ENCODE data around the gene QPRT. TPM values are rescaled to one million over a fixed set of nuclear protein-coding genes. Genes with fewer than 3 reads are reported as not detected.
A peak's percentile ranks its signal among the peaks of the same experiment; 100 is the strongest.
"Not testable (repeated sequence)": the region's sequence is repeated elsewhere in the genome, so short reads cannot be mapped to it uniquely, and the experiment has no call there.

Gene QPRT
- polyA plus RNA-seq, 3 donors = 2.1 to 4.7 (median 3.9) TPM

DNA sequence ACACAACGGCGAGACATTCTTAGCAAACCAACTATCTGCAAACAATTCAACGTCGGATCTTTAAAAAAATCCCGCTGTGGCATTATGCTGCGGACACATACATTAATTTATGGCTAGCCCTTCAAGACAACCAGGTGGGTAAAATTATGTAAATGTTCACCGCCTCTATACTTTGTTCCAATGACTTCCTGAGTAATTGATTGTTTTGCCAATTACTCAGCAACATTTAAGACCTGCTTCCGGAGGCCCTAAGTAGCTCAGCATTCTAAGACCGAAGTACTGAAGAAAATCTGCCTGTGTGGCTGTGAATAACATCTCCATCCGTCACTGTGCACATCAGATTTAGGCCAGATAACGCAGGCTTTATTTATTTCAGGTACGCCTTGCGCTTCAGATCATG lies 23.3 kb downstream of the QPRT start:
- peak overlapping the region; percentile 59 for H2AFZ ChIP-seq (ENCODE audit: insufficient read depth, low read depth, low read length, poor library complexity, severe bottlenecking)
- no peaks in the 10 kb centered on the region for H4K20me1 ChIP-seq (ENCODE audit: insufficient read depth, low read length)
- peaks cover 7 to 19% of the 10 kb centered on the region in 2 donors for H3K4me1 ChIP-seq (ENCODE audit: control insufficient read depth in 1 of 2, insufficient read depth in 2 of 2, low read length in 2 of 2)
- H3K79me2 ChIP-seq (ENCODE audit: insufficient read depth, low read length) = no peaks in the 10 kb centered on the region
- Mint-ChIP-seq H3K4me1 (peaks cover 23% of the 10 kb centered on the region), H3K36me3 (no peaks in the 10 kb centered on the region), H3K9me3 (peaks cover 8 to 25% (median 19%) of the 10 kb centered on the region in 7 donors), H3K27me3 (ENCODE audit: low read depth in 3 of 3) (peaks cover 19 to 27% (median 25%) of the 10 kb centered on the region in 3 donors), H3K4me3 (peak overlapping the region in 1 of 2 donors; percentile 61), H3K27ac (peak overlapping the region in 1 of 7 donors; percentile 37)
- peaks cover 0 to 6% of the 10 kb centered on the region in 2 donors for H3K27me3 ChIP-seq (ENCODE audit: control insufficient read depth in 2 of 2, insufficient read depth in 2 of 2, low read length in 2 of 2)
- WGBS (ENCODE audit: insufficient coverage) = 13% methylated on average over 3 of the region's 13 CpGs
- H3K27ac ChIP-seq (ENCODE audit: low read depth in 1 of 2, low read length in 2 of 2) = no peak overlapping the region
- H3K4me2 ChIP-seq (replicated peaks; ENCODE audit: extremely low read depth, low read length, poor library complexity, severe bottlenecking) = no peak overlapping the region
- peaks cover 8 to 18% of the 10 kb centered on the region in 2 donors for H3K9me3 ChIP-seq (replicated peaks in 1 of 2; ENCODE audit: control insufficient read depth in 1 of 2, insufficient read depth in 1 of 2, low read length in 2 of 2)
- H3K36me3 ChIP-seq (replicated peaks in 1 of 2; ENCODE audit: control insufficient read depth in 1 of 2, insufficient read depth in 2 of 2, low read length in 2 of 2) = no peaks in the 10 kb centered on the region
- no peak overlapping the region for H3K9ac ChIP-seq (ENCODE audit: insufficient read depth, low read length, poor library complexity, severe bottlenecking)
- no peak overlapping the region for H3K4me3 ChIP-seq (replicated peaks in 1 of 3; ENCODE audit: low read depth in 2 of 3, low read length in 3 of 3)
- TF ChIP-seq, protein P1, sequence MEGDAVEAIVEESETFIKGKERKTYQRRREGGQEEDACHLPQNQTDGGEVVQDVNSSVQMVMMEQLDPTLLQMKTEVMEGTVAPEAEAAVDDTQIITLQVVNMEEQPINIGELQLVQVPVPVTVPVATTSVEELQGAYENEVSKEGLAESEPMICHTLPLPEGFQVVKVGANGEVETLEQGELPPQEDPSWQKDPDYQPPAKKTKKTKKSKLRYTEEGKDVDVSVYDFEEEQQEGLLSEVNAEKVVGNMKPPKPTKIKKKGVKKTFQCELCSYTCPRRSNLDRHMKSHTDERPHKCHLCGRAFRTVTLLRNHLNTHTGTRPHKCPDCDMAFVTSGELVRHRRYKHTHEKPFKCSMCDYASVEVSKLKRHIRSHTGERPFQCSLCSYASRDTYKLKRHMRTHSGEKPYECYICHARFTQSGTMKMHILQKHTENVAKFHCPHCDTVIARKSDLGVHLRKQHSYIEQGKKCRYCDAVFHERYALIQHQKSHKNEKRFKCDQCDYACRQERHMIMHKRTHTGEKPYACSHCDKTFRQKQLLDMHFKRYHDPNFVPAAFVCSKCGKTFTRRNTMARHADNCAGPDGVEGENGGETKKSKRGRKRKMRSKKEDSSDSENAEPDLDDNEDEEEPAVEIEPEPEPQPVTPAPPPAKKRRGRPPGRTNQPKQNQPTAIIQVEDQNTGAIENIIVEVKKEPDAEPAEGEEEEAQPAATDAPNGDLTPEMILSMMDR (IDR thresholded peaks at IDR 0.05) = no peak
- intact Hi-C loops (cut with micrococcal nuclease) = loop anchor here in 1 of 2 donors (5.0 kb wide), 1 partner anchor 115 kb away; the partner anchor contains the start of gene PAGR1
- DNase-seq = no peak

DNA sequence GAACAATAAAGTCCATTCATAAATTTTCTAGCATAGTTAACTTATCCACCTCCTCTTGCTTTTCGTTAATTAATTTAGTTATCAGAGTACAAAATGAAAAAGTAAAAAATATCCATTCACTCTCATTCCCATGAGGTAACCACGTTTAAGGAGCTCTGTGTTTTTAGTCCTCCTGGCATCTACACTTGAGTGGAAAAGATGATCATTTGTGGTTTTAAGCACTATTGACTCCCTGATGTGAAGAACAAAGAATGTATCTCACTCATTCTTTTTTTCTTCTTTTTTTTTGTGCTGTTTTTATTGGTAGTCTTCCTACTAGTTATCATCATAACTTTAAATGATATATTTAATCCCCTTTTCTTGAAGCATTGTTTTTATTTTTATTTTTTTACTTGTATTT lies 26.1 kb downstream of the QPRT start:
- Mint-ChIP-seq H3K27ac (peak overlapping the region in 1 of 7 donors; percentile 30), H3K27me3 (ENCODE audit: low read depth in 3 of 3) (peaks cover 19 to 27% (median 25%) of the 10 kb centered on the region in 3 donors), H3K36me3 (no peaks in the 10 kb centered on the region), H3K9me3 (peaks cover 0 to 11% (median 5%) of the 10 kb centered on the region in 7 donors), H3K4me3 (no peak overlapping the region), H3K4me1 (peaks cover 25% of the 10 kb centered on the region)
- no peak overlapping the region for H3K27ac ChIP-seq (ENCODE audit: low read depth in 1 of 2, low read length in 2 of 2)
- no peak overlapping the region for H3K4me2 ChIP-seq (replicated peaks; ENCODE audit: extremely low read depth, low read length, poor library complexity, severe bottlenecking)
- TF ChIP-seq, protein P1 (IDR thresholded peaks at IDR 0.05) = no peak
- H2AFZ ChIP-seq (ENCODE audit: insufficient read depth, low read depth, low read length, poor library complexity, severe bottlenecking) = no peak overlapping the region
- H3K4me3 ChIP-seq (replicated peaks in 1 of 3; ENCODE audit: low read depth in 2 of 3, low read length in 3 of 3) = no peak overlapping the region
- no peak overlapping the region for H3K9ac ChIP-seq (ENCODE audit: insufficient read depth, low read length, poor library complexity, severe bottlenecking)
- no peaks in the 10 kb centered on the region for H4K20me1 ChIP-seq (ENCODE audit: insufficient read depth, low read length)
- H3K4me1 ChIP-seq (ENCODE audit: control insufficient read depth in 1 of 2, insufficient read depth in 2 of 2, low read length in 2 of 2) = peaks cover 7 to 21% of the 10 kb centered on the region in 2 donors
- no peaks in the 10 kb centered on the region for H3K9me3 ChIP-seq (replicated peaks in 1 of 2; ENCODE audit: control insufficient read depth in 1 of 2, insufficient read depth in 1 of 2, low read length in 2 of 2)
- no peak for DNase-seq
- WGBS (ENCODE audit: insufficient coverage) = no CpG with 5 or more reads among the region's 2 CpGs
- H3K27me3 ChIP-seq (ENCODE audit: control insufficient read depth in 2 of 2, insufficient read depth in 2 of 2, low read length in 2 of 2) = peaks cover 0 to 6% of the 10 kb centered on the region in 2 donors
- intact Hi-C loops (cut with micrococcal nuclease) = no loop called here
- H3K79me2 ChIP-seq (ENCODE audit: insufficient read depth, low read length) = no peaks in the 10 kb centered on the region
- no peaks in the 10 kb centered on the region for H3K36me3 ChIP-seq (replicated peaks in 1 of 2; ENCODE audit: control insufficient read depth in 1 of 2, insufficient read depth in 2 of 2, low read length in 2 of 2)

DNA sequence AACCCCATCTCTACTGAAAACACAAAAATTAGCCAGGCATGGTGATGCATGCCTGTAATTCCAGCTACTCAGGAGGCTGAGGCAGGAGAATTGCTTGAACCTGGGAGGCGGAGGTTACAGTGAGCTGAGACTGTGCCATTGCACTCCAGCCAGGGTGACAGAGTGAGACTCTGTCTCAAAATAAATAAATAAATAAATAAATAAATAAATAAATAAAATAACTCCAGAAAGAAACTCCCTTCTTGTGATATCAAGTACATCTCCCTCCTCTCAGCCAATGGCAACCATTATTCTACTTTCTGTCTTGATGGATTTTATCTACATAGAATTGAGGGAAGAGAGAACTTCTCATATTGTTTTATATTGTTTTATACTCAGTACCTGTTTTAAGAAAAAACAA lies 28.2 kb downstream of the QPRT start:
- intact Hi-C loops (cut with micrococcal nuclease); H3K27ac Mint-ChIP-seq; H3K79me2 ChIP-seq (ENCODE audit: insufficient read depth, low read length); H3K36me3 ChIP-seq (replicated peaks in 1 of 2; ENCODE audit: control insufficient read depth in 1 of 2, insufficient read depth in 2 of 2, low read length in 2 of 2); H3K4me3 ChIP-seq (replicated peaks in 1 of 3; ENCODE audit: low read depth in 2 of 3, low read length in 3 of 3); H3K4me2 ChIP-seq (replicated peaks; ENCODE audit: extremely low read depth, low read length, poor library complexity, severe bottlenecking); H3K4me3 Mint-ChIP-seq; H3K9me3 Mint-ChIP-seq; DNase-seq; H3K36me3 Mint-ChIP-seq; H3K9ac ChIP-seq (ENCODE audit: insufficient read depth, low read length, poor library complexity, severe bottlenecking); H2AFZ ChIP-seq (ENCODE audit: insufficient read depth, low read depth, low read length, poor library complexity, severe bottlenecking); H3K27me3 ChIP-seq (ENCODE audit: control insufficient read depth in 2 of 2, insufficient read depth in 2 of 2, low read length in 2 of 2); H4K20me1 ChIP-seq (ENCODE audit: insufficient read depth, low read length); H3K27ac ChIP-seq (ENCODE audit: low read depth in 1 of 2, low read length in 2 of 2); H3K9me3 ChIP-seq (replicated peaks in 1 of 2; ENCODE audit: control insufficient read depth in 1 of 2, insufficient read depth in 1 of 2, low read length in 2 of 2): not testable (repeated sequence)
- Mint-ChIP-seq H3K27me3 (ENCODE audit: low read depth in 3 of 3) (peaks cover 12 to 16% (median 15%) of the 10 kb centered on the region in 3 donors), H3K4me1 (peaks cover 31% of the 10 kb centered on the region)
- no CpG with 5 or more reads among the region's 1 CpG for WGBS (ENCODE audit: insufficient coverage)
- H3K4me1 ChIP-seq (ENCODE audit: control insufficient read depth in 1 of 2, insufficient read depth in 2 of 2, low read length in 2 of 2) = peaks cover 21 to 26% of the 10 kb centered on the region in 2 donors

All from CD14-positive monocyte (primary cell).